Thyroid gland (tissue), 4 donors: ENCODE results near the gene GFOD2. TPM values are rescaled to one million over a fixed set of nuclear protein-coding genes. Genes with fewer than 3 reads are reported as not detected.
A peak's percentile ranks its signal among the peaks of the same experiment; 100 is the strongest.

Experiments used
- DNase-seq, 2 donors: peaks; one replicate each; pipeline ENCODE4 v3.0.0-alpha.2; 2019
- H3K27ac ChIP-seq, 3 donors: fragments of 200-600 bp; sonication (generic); 1 replicate in 2 of 3; 2 replicates in 1 of 3; pipeline ENCODE4 v1.5.1; 2016 to 2019; ENCODE audit warnings: mild to moderate bottlenecking in 1 of 3, moderate library complexity in 1 of 3
- H3K27me3 ChIP-seq: fragments of 200-600 bp; sonication (generic); one replicate; pipeline ENCODE4 v1.5.1; 2019
- H3K36me3 ChIP-seq, 2 donors: fragments of 200-600 bp; sonication (generic); one replicate each; pipeline ENCODE4 v1.5.1; 2016 to 2019
- H3K4me1 ChIP-seq, 2 donors: fragments of 200-600 bp; sonication (generic); one replicate each; pipeline ENCODE4 v1.5.1; 2017 to 2019
- H3K4me3 ChIP-seq, 3 donors: fragments of 200-600 bp; sonication (generic); replicated peaks in 1 of 3; 1 replicate in 2 of 3; 2 replicates in 1 of 3; pipeline ENCODE4 v1.5.1; 2016; ENCODE audit warnings: mild to moderate bottlenecking in 1 of 3
- H3K9me3 ChIP-seq: fragments of 200-600 bp; sonication (generic); one replicate; pipeline ENCODE4 v1.5.1; 2017
- POLR2A ChIP-seq, 2 donors: fragments of 450-650 bp; IDR thresholded peaks; one replicate each; pipeline ENCODE4 v1.6.1; 2017; ENCODE audit warnings: antibody characterized with exemption in 2 of 2, mild to moderate bottlenecking in 2 of 2, moderate library complexity in 1 of 2
- WGBS, 2 donors: methylation state at CpG; one replicate each; pipeline ENCODE4 v1.1.5; 2017; 5-methylcytosine and 5-hydroxymethylcytosine counted together
- intact Hi-C: fragments of 100-400 bp; cut with DNase I; formaldehyde crosslinking; loops from one replicate; pipeline ENCODE4 v1.15.1; 2023
- total RNA-seq, 4 donors: library from RNA; depleted of rRNA; stranded (reverse); fragments of >200 nt; gene quantifications; one replicate each; pipeline ENCODE4 v1.2.3, GENCODE V29; 2016
- TF ChIP-seq, protein P1 (sequence below), 6 experiments: fragments of 200-600 bp in 3 of 6; fragments of 450-650 bp in 3 of 6; sonication (generic) in 3 of 6; IDR thresholded peaks; one replicate each; pipeline ENCODE4 v1.5.1; 2016 to 2019; ENCODE audit warnings: antibody characterized with exemption in 6 of 6, mild to moderate bottlenecking in 2 of 6, inconsistent platforms in 1 of 6, moderate library complexity in 1 of 6

Gene GFOD2, protein sequence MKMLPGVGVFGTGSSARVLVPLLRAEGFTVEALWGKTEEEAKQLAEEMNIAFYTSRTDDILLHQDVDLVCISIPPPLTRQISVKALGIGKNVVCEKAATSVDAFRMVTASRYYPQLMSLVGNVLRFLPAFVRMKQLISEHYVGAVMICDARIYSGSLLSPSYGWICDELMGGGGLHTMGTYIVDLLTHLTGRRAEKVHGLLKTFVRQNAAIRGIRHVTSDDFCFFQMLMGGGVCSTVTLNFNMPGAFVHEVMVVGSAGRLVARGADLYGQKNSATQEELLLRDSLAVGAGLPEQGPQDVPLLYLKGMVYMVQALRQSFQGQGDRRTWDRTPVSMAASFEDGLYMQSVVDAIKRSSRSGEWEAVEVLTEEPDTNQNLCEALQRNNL
- 10 to 100 TPM; 10.9 to 27.5 (median 23.7) TPM for total RNA-seq

DNA sequence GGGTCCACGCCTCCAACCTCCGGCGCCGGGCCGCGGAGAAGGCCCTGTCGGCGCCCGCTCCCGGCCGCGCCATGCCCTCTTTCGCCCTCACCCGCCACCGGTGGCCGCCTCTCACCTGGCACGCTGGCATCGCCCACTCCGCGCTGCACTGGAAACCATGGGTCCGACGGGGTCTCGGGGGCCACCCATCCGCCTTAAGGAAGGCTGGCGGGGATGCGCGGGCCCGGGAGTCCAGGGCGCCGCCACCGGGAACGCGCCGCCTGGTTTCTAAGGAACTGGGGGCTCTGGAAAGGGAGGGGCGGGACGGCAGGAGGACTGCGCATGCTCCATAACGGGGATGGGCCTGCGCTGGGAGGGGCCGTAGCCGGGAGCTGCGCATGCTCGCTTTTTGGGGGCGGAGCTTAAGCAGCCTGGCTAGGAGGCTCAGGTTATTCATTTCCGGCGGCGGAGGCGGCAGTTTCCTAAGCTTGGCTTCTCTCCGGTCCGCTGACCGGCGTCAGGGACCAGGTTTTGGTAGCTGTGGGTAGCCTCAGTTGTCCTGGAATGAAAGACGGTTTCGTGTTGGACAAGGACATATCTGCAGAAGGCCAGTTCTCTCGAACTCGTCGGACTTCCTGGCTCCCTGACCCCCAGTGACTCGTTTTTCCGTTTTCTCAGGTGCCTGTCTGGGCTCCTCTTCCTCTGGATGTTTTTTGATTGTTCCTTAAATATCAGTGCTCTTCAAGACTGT lies at the start of gene GFOD2:
Gene GFOD2 (minus strand): TSS at position 269 of the 730 bp plus-strand sequence. CDS start 33,601 bp downstream, outside the sequence.
- intact Hi-C loops, result loop anchor here (5.0 kb wide), 1 partner anchor 83 kb away; no protein-coding TSS in a partner anchor
- Histone ChIP-seq H3K4me1 (peaks cover 12 to 16% of the 10 kb centered on the region in 2 donors), H3K4me3 (peak within 1 kb of the TSS; percentile 4 to 97 (median 46)), H3K36me3 (no peaks in the 10 kb centered on the region), H3K27me3 (no peaks in the 10 kb centered on the region), H3K9me3 (no peaks in the 10 kb centered on the region), H3K27ac (peak within 1 kb of the TSS; percentile 68 to 75 (median 75))
- WGBS, 2 donors, result 0% methylated on average over 11 to 16 of the region's 59 CpGs
- DNase-seq, result peak; percentile 94 to 95
- TF ChIP-seq POLR2A (IDR thresholded peaks at IDR 0.05), result peak in 1 of 2 donors; percentile 85
- TF ChIP-seq, protein P1, sequence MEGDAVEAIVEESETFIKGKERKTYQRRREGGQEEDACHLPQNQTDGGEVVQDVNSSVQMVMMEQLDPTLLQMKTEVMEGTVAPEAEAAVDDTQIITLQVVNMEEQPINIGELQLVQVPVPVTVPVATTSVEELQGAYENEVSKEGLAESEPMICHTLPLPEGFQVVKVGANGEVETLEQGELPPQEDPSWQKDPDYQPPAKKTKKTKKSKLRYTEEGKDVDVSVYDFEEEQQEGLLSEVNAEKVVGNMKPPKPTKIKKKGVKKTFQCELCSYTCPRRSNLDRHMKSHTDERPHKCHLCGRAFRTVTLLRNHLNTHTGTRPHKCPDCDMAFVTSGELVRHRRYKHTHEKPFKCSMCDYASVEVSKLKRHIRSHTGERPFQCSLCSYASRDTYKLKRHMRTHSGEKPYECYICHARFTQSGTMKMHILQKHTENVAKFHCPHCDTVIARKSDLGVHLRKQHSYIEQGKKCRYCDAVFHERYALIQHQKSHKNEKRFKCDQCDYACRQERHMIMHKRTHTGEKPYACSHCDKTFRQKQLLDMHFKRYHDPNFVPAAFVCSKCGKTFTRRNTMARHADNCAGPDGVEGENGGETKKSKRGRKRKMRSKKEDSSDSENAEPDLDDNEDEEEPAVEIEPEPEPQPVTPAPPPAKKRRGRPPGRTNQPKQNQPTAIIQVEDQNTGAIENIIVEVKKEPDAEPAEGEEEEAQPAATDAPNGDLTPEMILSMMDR (IDR thresholded peaks at IDR 0.05), result no peak

- Histone ChIP-seq H3K27ac (no peak overlapping the region), H3K4me1 (peaks cover 6 to 21% of the 10 kb centered on the region in 2 donors), H3K9me3 (no peaks in the 10 kb centered on the region), H3K36me3 (no peaks in the 10 kb centered on the region), H3K27me3 (no peaks in the 10 kb centered on the region), H3K4me3 (no peak overlapping the region)
- TF ChIP-seq POLR2A (IDR thresholded peaks at IDR 0.05), result no peak
- TF ChIP-seq, protein P1 (IDR thresholded peaks at IDR 0.05), result no peak
- no peak for DNase-seq
- 85 to 90% methylated on average over 7 of the region's 7 CpGs for WGBS, 2 donors
- intact Hi-C loops, result no loop called here
These were observed 48.8 kb upstream of the GFOD2 start for GRCh38 chr16:67767953-67768352.

- WGBS, 2 donors, result 75 to 93% methylated on average over 4 of the region's 4 CpGs
- TF ChIP-seq POLR2A (IDR thresholded peaks at IDR 0.05), result no peak
- TF ChIP-seq, protein P1 (IDR thresholded peaks at IDR 0.05), result no peak
- H3K27ac ChIP-seq, result no peak overlapping the region
- no peaks in the 10 kb centered on the region for H3K9me3 ChIP-seq
- DNase-seq, result no peak
- H3K4me3 ChIP-seq, result no peak overlapping the region
- intact Hi-C loops, result no loop called here
- H3K36me3 ChIP-seq, result no peaks in the 10 kb centered on the region
- H3K27me3 ChIP-seq, result no peaks in the 10 kb centered on the region
- H3K4me1 ChIP-seq, result peaks cover 6 to 16% of the 10 kb centered on the region in 2 donors
These were observed 47.2 kb upstream of the GFOD2 start for GRCh38 chr16:67766291-67766690.

DNA sequence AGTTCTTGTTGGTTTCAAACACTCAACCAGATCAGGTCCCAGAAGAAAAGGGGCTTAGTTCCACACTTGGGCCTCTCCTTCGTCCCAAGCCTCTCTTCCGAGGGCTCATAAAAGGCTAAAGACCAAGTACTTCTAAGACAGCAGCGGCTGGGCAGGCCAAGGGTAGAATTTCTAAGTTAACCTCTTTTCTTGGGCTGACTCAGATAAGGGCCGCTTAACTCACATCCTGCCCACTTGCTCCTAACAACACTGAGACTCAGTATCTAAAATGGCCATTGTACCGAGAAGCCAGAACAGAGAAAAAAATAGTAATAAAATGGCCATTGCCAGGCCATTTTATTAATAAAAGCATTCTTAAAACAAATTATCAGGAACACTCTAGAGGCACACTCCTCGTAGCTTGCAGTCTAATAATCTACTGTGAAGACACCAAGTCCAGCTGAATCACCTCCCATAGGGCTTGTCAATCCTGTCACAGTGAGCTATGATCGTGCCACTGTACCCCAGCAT lies 45.1 kb upstream of the GFOD2 start:
- peaks cover 0 to 8% of the 10 kb centered on the region in 2 donors for H3K4me1 ChIP-seq
- H3K27ac ChIP-seq, result no peak overlapping the region
- 97 to 98% methylated on average over 7 of the region's 7 CpGs for WGBS, 2 donors
- H3K36me3 ChIP-seq, result no peaks in the 10 kb centered on the region
- H3K27me3 ChIP-seq, result no peaks in the 10 kb centered on the region
- no peak for DNase-seq
- H3K9me3 ChIP-seq, result no peaks in the 10 kb centered on the region
- no peak overlapping the region for H3K4me3 ChIP-seq
- TF ChIP-seq, protein P1 (IDR thresholded peaks at IDR 0.05), result no peak
- TF ChIP-seq POLR2A (IDR thresholded peaks at IDR 0.05), result no peak
- intact Hi-C loops, result no loop called here
